ENCODE results near the gene TESPA1.

DNA sequence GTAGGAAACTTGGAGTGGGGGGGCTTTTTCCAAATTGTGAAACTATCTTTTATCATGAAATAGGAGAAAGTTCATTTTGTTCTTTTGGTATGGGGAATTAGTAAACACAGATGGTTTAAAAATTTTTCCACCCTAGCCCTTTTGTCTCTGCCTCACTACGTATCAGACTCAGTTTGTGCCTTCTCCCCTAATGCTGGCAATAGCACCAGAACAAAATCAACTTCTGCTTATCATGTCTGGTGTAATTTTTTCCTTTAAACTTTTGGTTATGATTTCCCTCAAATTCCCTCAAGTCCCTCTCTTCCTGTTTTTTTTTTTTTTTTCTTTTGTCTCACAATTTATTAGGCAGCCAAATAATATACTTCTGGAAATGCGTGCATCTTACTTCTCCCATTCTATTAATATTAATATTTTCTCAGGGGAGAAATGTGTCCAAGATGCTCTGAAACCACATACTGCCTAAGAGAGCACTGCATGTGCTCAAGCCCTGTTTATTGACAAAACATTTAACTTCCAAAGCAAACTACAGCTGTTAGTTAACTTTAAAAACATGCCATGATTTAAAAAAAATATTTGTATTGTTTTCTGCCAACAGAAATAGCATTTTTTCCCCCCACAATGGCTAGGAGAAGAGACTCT, 35.4 kb downstream of the TESPA1 start:
- TF ChIP-seq, protein P1, sequence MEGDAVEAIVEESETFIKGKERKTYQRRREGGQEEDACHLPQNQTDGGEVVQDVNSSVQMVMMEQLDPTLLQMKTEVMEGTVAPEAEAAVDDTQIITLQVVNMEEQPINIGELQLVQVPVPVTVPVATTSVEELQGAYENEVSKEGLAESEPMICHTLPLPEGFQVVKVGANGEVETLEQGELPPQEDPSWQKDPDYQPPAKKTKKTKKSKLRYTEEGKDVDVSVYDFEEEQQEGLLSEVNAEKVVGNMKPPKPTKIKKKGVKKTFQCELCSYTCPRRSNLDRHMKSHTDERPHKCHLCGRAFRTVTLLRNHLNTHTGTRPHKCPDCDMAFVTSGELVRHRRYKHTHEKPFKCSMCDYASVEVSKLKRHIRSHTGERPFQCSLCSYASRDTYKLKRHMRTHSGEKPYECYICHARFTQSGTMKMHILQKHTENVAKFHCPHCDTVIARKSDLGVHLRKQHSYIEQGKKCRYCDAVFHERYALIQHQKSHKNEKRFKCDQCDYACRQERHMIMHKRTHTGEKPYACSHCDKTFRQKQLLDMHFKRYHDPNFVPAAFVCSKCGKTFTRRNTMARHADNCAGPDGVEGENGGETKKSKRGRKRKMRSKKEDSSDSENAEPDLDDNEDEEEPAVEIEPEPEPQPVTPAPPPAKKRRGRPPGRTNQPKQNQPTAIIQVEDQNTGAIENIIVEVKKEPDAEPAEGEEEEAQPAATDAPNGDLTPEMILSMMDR (IDR thresholded peaks at IDR 0.05), result no peak
- TF ChIP-seq POLR2AphosphoS5 (IDR thresholded peaks at IDR 0.05; ENCODE audit: low read depth, low read length) (no peak), SIN3A (IDR thresholded peaks at IDR 0.05; ENCODE audit: borderline replicate concordance, insufficient read depth, low read depth, low read length) (no peak), TCF7L2 (IDR thresholded peaks at IDR 0.05; ENCODE audit: low read depth, low read length) (no peak)
